PC-9 (cell line): Measurements from ENCODE around the gene SAPCD2.
"Not testable (repeated sequence)": the region's sequence is repeated elsewhere in the genome, so short reads cannot be mapped to it uniquely, and the experiment has no call there.

Source experiments
- CTCF ChIP-seq: fragments of 200-600 bp; sonication (generic); conservative IDR thresholded peaks from 2 replicates; pipeline ENCODE4 v1.6.1; 2017; ENCODE audit warnings: mixed run types, antibody characterized with exemption, mild to moderate bottlenecking, moderate library complexity
- EZH2 ChIP-seq: fragments of 200-600 bp; sonication (generic); IDR thresholded peaks from 2 replicates; pipeline ENCODE4 v1.8.0; 2017; ENCODE audit warnings: antibody characterized with exemption, low read depth

- TF ChIP-seq CTCF, EZH2: not testable (repeated sequence)
These were observed 47.8 kb upstream of the SAPCD2 start for GRCh38 chr9:137118092-137118603.
